ENCODE data around the gene GLT8D2.
"Not testable (repeated sequence)": the region's sequence is repeated elsewhere in the genome, so short reads cannot be mapped to it uniquely, and the experiment has no call there.

Gene GLT8D2

GRCh38 chr12:104049278-104049902 lies 597 bp downstream of the GLT8D2 start:
- DNase-seq, result no peak

- DNase-seq, result no peak
Observed at GRCh38 chr12:104048811-104049210, 1.2 kb downstream of the GLT8D2 start.

GRCh38 chr12:104048162-104048561 lies 1.8 kb downstream of the GLT8D2 start:
- no peak for DNase-seq

- no peak for DNase-seq
Observed at GRCh38 chr12:104046306-104046705, 3.7 kb downstream of the GLT8D2 start.

- DNase-seq, result no peak
Observed at GRCh38 chr12:104044158-104044557, 5.8 kb downstream of the GLT8D2 start.

GRCh38 chr12:104042580-104042979 lies 7.4 kb downstream of the GLT8D2 start:
- no peak for DNase-seq

- DNase-seq, result not testable (repeated sequence)
Observed at GRCh38 chr12:104039769-104040168, 10.2 kb downstream of the GLT8D2 start.

- DNase-seq, result not testable (repeated sequence)
Observed at GRCh38 chr12:104036143-104036542, 13.8 kb downstream of the GLT8D2 start.

- DNase-seq, result not testable (repeated sequence)
Observed at GRCh38 chr12:104030596-104030995, 19.4 kb downstream of the GLT8D2 start.

GRCh38 chr12:104026841-104027599 lies 23.0 kb downstream of the GLT8D2 start:
- DNase-seq, result no peak

- no peak for DNase-seq
Observed at GRCh38 chr12:104025771-104026170, 24.2 kb downstream of the GLT8D2 start.

GRCh38 chr12:104024348-104024747 lies 25.6 kb downstream of the GLT8D2 start:
- no peak for DNase-seq

- DNase-seq, result no peak
Observed at GRCh38 chr12:104023710-104024109, 26.3 kb downstream of the GLT8D2 start.

GRCh38 chr12:104022786-104023185 lies 27.2 kb downstream of the GLT8D2 start:
- no peak for DNase-seq

GRCh38 chr12:104021862-104022261 lies 28.1 kb downstream of the GLT8D2 start:
- not testable (repeated sequence) for DNase-seq

GRCh38 chr12:104012331-104012730 lies 37.7 kb downstream of the GLT8D2 start:
- DNase-seq, result no peak

- DNase-seq, result no peak
Observed at GRCh38 chr12:104011253-104011652, 38.7 kb downstream of the GLT8D2 start.

GRCh38 chr12:104010606-104011169 lies 39.3 kb downstream of the GLT8D2 start:
- no peak for DNase-seq

- no peak for DNase-seq
Observed at GRCh38 chr12:104010121-104010520, 39.9 kb downstream of the GLT8D2 start.

GRCh38 chr12:104006929-104007328 lies 43.1 kb downstream of the GLT8D2 start:
- no peak for DNase-seq

- no peak for DNase-seq
Observed at GRCh38 chr12:104003596-104003995, 46.4 kb downstream of the GLT8D2 start.

GRCh38 chr12:104002686-104003085 lies 47.3 kb downstream of the GLT8D2 start:
- DNase-seq, result no peak

- no peak for DNase-seq
Observed at GRCh38 chr12:104000807-104001434, 49.1 kb downstream of the GLT8D2 start.

GRCh38 chr12:103998976-103999375 lies 51.0 kb downstream of the GLT8D2 start:
- no peak for DNase-seq
